Neural progenitor cell (in vitro differentiated cells): Measurements from ENCODE around the gene SMYD2. TPM values are rescaled to one million over a fixed set of nuclear protein-coding genes. Genes with fewer than 3 reads are reported as not detected.
"Not testable (repeated sequence)": the region's sequence is repeated elsewhere in the genome, so short reads cannot be mapped to it uniquely, and the experiment has no call there.

Experiments
- DNase-seq: peaks from one replicate; pipeline ENCODE4 v3.0.0-alpha.2; 2016; ENCODE audit warnings: low spot score
- H2AFZ ChIP-seq: fragments of 200-600 bp; sonication (generic); replicated peaks from 2 replicates; pipeline ENCODE4 v1.6.1; 2016; ENCODE audit warnings: antibody characterized with exemption
- H3F3A ChIP-seq: fragments of 200-600 bp; sonication (generic); 2 replicates; pipeline ENCODE4 v1.6.1; 2016; ENCODE audit warnings: antibody characterized with exemption, low read depth
- H3K27ac ChIP-seq: fragments of 200-600 bp; sonication (generic); 2 replicates; pipeline ENCODE4 v1.5.1; 2016; ENCODE audit warnings: mild to moderate bottlenecking
- H3K27me3 ChIP-seq: fragments of 200-600 bp; sonication (generic); 2 replicates; pipeline ENCODE4 v1.6.1; 2016; ENCODE audit warnings: mild to moderate bottlenecking, moderate library complexity
- H3K36me3 ChIP-seq: fragments of 200-600 bp; sonication (generic); 2 replicates; pipeline ENCODE4 v1.5.1; 2016
- H3K4me1 ChIP-seq: fragments of 200-600 bp; sonication (generic); 2 replicates; pipeline ENCODE4 v1.6.1; 2016; ENCODE audit warnings: mixed run types
- H3K4me2 ChIP-seq: fragments of 200-600 bp; sonication (generic); 2 replicates; pipeline ENCODE4 v1.6.1; 2016
- H3K4me3 ChIP-seq: fragments of 200-600 bp; sonication (generic); 2 replicates; pipeline ENCODE4 v1.5.1; 2016
- H3K79me2 ChIP-seq: fragments of 200-600 bp; sonication (generic); 2 replicates; pipeline ENCODE4 v1.6.1; 2016; ENCODE audit warnings: low read depth
- H3K9ac ChIP-seq: fragments of 200-600 bp; sonication (generic); 2 replicates; pipeline ENCODE4 v1.6.1; 2016
- H3K9me3 ChIP-seq: fragments of 200-600 bp; sonication (generic); 2 replicates; pipeline ENCODE4 v1.5.1; 2016; ENCODE audit warnings: low read depth
- H4K20me1 ChIP-seq: fragments of 200-600 bp; sonication (generic); 2 replicates; pipeline ENCODE4 v1.6.1; 2016; ENCODE audit warnings: low read depth
- H3K27ac Mint-ChIP-seq: 3 replicates; pipeline ENCODE4 v1.8.0; 2021; ENCODE audit warnings: mixed read lengths
- H3K27me3 Mint-ChIP-seq: 2 replicates; pipeline ENCODE4 v1.8.0; 2022; ENCODE audit warnings: low read depth, mild to moderate bottlenecking, inconsistent platforms, moderate library complexity, mixed read lengths; ENCODE audit not compliant: insufficient read depth
- H3K36me3 Mint-ChIP-seq: 3 replicates; pipeline ENCODE4 v1.8.0; 2021; ENCODE audit warnings: mixed read lengths
- H3K4me1 Mint-ChIP-seq: 3 replicates; pipeline ENCODE4 v1.8.0; 2021; ENCODE audit warnings: mixed read lengths
- H3K4me3 Mint-ChIP-seq: 3 replicates; pipeline ENCODE4 v1.8.0; 2021; ENCODE audit warnings: mild to moderate bottlenecking, moderate library complexity, mixed read lengths
- H3K9me3 Mint-ChIP-seq: 3 replicates; pipeline ENCODE4 v1.8.0; 2020; ENCODE audit warnings: mixed read lengths
- EZH2 ChIP-seq: fragments of 200-600 bp; sonication (generic); IDR thresholded peaks from 2 replicates; pipeline ENCODE4 v1.6.1; 2017; ENCODE audit warnings: antibody characterized with exemption, mild to moderate bottlenecking, moderate library complexity
- EZH2phosphoT487 ChIP-seq: fragments of 200-600 bp; sonication (generic); IDR thresholded peaks from 2 replicates; pipeline ENCODE4 v1.6.1; 2017; ENCODE audit warnings: antibody characterized with exemption
- total RNA-seq: library from RNA; depleted of rRNA; stranded (reverse); fragments of >200 nt; gene quantifications from 2 replicates; pipeline ENCODE4 v1.2.3, GENCODE V29; 2015; ENCODE audit warnings: low replicate concordance
- TF ChIP-seq, protein P1 (sequence below): fragments of 200-600 bp; sonication (generic); IDR thresholded peaks from 2 replicates; pipeline ENCODE4 v1.5.1; 2017; ENCODE audit warnings: antibody characterized with exemption, mild to moderate bottlenecking

Gene SMYD2
- total RNA-seq, 1 donor from 2014 or later, result 20.5 TPM

DNA sequence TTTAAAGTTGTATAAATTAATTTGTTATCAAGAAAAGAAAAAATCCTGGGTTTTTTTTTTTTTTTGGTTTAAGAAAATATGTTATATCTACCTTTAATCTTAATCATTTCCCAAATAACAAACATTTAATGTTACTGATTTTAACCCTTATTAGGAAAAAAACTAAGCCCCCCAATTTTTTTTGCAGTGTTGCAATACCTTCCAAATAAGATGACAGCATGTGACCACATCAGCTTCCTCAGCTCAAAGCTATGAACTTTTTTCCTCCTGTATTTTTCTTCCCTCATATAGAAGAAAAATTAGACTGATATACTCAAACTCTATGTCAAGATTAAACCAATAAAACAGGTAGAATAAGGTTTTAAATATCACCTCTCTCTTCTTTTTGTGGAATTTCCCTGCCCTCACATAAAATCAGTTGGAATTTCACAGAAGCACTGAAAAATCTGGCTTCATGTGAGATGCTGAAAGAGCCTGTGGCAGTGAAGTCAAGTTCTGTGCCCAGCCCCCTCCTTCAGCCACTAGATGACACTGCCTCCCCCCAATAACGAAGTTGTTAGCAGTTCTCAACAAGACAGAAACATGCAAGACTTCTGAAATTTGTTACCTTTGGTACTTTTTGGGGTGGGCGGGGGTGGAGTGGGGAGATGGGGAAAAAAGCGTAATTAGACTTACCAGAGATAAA lies 9.6 kb upstream of the SMYD2 start:
- peaks cover 3% of the 10 kb centered on the region for H3K36me3 Mint-ChIP-seq
- H3K4me3 Mint-ChIP-seq, result no peak overlapping the region
- peaks cover 18% of the 10 kb centered on the region for H3K4me1 Mint-ChIP-seq
- TF ChIP-seq, protein P1, sequence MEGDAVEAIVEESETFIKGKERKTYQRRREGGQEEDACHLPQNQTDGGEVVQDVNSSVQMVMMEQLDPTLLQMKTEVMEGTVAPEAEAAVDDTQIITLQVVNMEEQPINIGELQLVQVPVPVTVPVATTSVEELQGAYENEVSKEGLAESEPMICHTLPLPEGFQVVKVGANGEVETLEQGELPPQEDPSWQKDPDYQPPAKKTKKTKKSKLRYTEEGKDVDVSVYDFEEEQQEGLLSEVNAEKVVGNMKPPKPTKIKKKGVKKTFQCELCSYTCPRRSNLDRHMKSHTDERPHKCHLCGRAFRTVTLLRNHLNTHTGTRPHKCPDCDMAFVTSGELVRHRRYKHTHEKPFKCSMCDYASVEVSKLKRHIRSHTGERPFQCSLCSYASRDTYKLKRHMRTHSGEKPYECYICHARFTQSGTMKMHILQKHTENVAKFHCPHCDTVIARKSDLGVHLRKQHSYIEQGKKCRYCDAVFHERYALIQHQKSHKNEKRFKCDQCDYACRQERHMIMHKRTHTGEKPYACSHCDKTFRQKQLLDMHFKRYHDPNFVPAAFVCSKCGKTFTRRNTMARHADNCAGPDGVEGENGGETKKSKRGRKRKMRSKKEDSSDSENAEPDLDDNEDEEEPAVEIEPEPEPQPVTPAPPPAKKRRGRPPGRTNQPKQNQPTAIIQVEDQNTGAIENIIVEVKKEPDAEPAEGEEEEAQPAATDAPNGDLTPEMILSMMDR, result no peak
- no peak for TF ChIP-seq EZH2
- Histone ChIP-seq H3K27me3 (no peaks in the 10 kb centered on the region), H3K9ac (no peak overlapping the region), H3K4me1 (no peaks in the 10 kb centered on the region), H3K79me2 (no peaks in the 10 kb centered on the region), H3K27ac (no peak overlapping the region), H4K20me1 (no peaks in the 10 kb centered on the region), H3F3A (no peaks in the 10 kb centered on the region), H3K36me3 (no peaks in the 10 kb centered on the region), H3K9me3 (no peaks in the 10 kb centered on the region), H2AFZ (no peak overlapping the region), H3K4me2 (no peak overlapping the region), H3K4me3 (no peak overlapping the region)
- H3K27me3 Mint-ChIP-seq, result no peaks in the 10 kb centered on the region
- H3K27ac Mint-ChIP-seq, result no peak overlapping the region
- H3K9me3 Mint-ChIP-seq, result peaks cover 3% of the 10 kb centered on the region
- DNase-seq, result no peak

DNA sequence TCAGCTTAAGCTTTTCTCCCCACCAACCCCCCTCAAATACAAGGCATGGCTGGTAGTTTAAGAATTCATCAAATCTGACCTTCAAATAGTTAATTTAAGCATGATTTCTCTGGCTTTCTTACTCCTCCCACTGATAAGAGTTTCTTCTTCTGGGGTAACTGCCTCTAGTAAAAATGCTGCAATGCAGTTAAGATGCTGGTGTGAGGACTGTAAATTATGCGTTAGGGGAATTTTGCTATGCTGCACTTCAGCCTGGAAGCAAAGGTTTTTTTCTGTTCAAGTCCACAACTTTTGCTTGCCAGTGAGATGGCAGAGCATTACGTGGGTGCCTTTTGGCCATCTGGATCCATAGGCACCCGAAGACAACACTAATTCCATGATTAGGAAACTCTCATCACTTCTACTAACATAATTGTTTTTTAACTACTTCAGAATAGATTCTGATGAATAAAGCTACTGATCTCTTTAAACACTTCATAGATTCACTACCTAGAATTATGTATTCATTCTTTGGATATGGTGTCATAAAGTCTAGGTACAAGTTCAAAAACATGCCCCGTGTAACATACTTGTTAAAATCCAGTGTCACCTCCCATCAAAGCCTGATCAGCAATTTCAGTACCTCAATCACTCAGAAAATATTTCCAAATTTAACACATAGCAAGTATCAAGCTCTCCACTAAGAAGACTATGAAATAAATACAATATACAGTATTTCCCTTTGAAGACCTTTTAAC lies 8.8 kb upstream of the SMYD2 start:
- H2AFZ ChIP-seq, result no peak overlapping the region
- no peak for TF ChIP-seq EZH2
- TF ChIP-seq, protein P1, result no peak
- H4K20me1 ChIP-seq, result no peaks in the 10 kb centered on the region
- no peaks in the 10 kb centered on the region for H3K27me3 Mint-ChIP-seq
- H3K4me2 ChIP-seq, result no peak overlapping the region
- DNase-seq, result no peak
- no peaks in the 10 kb centered on the region for H3K9me3 ChIP-seq
- H3K27me3 ChIP-seq, result no peaks in the 10 kb centered on the region
- peaks cover 18% of the 10 kb centered on the region for H3K4me1 Mint-ChIP-seq
- peaks cover 4% of the 10 kb centered on the region for H3K9me3 Mint-ChIP-seq
- no peak overlapping the region for H3K4me3 ChIP-seq
- H3K4me1 ChIP-seq, result no peaks in the 10 kb centered on the region
- no peak overlapping the region for H3K4me3 Mint-ChIP-seq
- H3K36me3 Mint-ChIP-seq, result peaks cover 8% of the 10 kb centered on the region
- H3K27ac Mint-ChIP-seq, result no peak overlapping the region
- no peaks in the 10 kb centered on the region for H3F3A ChIP-seq
- no peaks in the 10 kb centered on the region for H3K79me2 ChIP-seq
- no peak overlapping the region for H3K27ac ChIP-seq
- no peak overlapping the region for H3K9ac ChIP-seq
- H3K36me3 ChIP-seq, result no peaks in the 10 kb centered on the region

DNA sequence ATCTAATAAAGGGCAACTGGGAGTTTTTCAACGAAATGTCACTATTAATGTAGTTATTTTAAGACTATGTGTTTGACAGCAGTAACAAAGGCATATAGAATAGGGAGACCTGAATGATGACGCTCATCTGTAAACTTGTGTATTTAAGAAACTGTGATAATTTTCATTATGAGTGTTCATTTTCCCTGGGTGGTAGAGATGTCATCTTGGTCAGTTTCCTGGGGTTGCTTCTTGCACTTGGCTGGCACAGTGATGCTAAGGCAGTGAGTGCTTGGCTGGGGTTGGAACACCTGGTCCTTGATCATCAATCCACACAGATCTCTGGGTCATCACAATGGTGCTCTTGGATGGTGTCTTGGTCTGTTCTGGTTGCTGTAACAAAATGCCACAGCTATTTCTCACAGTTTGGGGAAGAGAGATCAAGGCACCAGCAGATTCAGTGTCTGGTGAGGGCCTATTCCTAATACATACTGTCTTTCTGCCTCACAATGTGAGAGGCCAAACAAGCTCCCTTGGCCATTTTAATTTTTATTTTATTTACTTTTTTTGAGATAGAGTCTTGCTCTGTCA lies 7.9 kb upstream of the SMYD2 start:
- H3K27ac Mint-ChIP-seq, result no peak overlapping the region
- Histone ChIP-seq H3K27me3 (no peaks in the 10 kb centered on the region), H4K20me1 (no peaks in the 10 kb centered on the region), H3K36me3 (no peaks in the 10 kb centered on the region), H3K4me1 (no peaks in the 10 kb centered on the region), H3K9me3 (no peaks in the 10 kb centered on the region), H3F3A (no peaks in the 10 kb centered on the region), H2AFZ (no peak overlapping the region), H3K79me2 (no peaks in the 10 kb centered on the region), H3K4me2 (no peak overlapping the region), H3K4me3 (no peak overlapping the region), H3K27ac (no peak overlapping the region), H3K9ac (no peak overlapping the region)
- peaks cover 21% of the 10 kb centered on the region for H3K4me1 Mint-ChIP-seq
- H3K4me3 Mint-ChIP-seq, result no peak overlapping the region
- TF ChIP-seq, protein P1, result no peak
- TF ChIP-seq EZH2phosphoT487 (no peak), EZH2 (no peak)
- H3K27me3 Mint-ChIP-seq, result no peaks in the 10 kb centered on the region
- H3K9me3 Mint-ChIP-seq, result peaks cover 7% of the 10 kb centered on the region
- H3K36me3 Mint-ChIP-seq, result peaks cover 16% of the 10 kb centered on the region
- DNase-seq, result no peak

DNA sequence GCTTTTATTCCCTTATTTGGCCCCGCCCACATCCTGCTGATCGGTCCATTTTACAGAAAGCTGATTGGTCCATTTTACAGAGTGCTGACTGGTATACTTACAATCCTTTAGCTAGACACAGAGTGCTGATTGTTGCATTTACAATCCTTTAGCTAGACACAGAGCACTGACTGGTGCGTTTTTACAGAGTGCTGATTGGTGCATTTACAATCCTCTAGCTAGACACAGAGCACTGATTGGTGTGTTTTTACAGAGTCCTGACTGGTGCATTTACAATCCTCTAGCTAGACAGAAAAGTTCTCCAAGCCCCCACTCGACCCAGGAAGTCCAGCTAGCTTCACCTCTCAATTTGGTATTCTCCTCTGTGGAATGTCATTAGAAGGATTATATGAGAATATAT lies 5.3 kb upstream of the SMYD2 start:
- H3K27ac Mint-ChIP-seq, H3K4me3 Mint-ChIP-seq, H2AFZ ChIP-seq, H3K4me2 ChIP-seq, H4K20me1 ChIP-seq, H3K79me2 ChIP-seq, H3K27ac ChIP-seq, H3K9ac ChIP-seq, H3K27me3 Mint-ChIP-seq, H3F3A ChIP-seq, H3K36me3 ChIP-seq, H3K27me3 ChIP-seq, H3K4me3 ChIP-seq, H3K9me3 ChIP-seq, DNase-seq, H3K4me1 ChIP-seq: not testable (repeated sequence)
- peaks cover 10% of the 10 kb centered on the region for H3K9me3 Mint-ChIP-seq
- peaks cover 25% of the 10 kb centered on the region for H3K4me1 Mint-ChIP-seq
- H3K36me3 Mint-ChIP-seq, result peaks cover 29% of the 10 kb centered on the region
